NCI-H2171 (cell line): Measurements from ENCODE around the gene ENG.
A peak's percentile ranks its signal among the peaks of the same experiment; 100 is the strongest.
"Not testable (repeated sequence)": the region's sequence is repeated elsewhere in the genome, so short reads cannot be mapped to it uniquely, and the experiment has no call there.

Experiments
- DNase-seq: peaks from one replicate; lab custom pipeline; 2025; lab: John Stamatoyannopoulos, UW

Gene ENG

DNA sequence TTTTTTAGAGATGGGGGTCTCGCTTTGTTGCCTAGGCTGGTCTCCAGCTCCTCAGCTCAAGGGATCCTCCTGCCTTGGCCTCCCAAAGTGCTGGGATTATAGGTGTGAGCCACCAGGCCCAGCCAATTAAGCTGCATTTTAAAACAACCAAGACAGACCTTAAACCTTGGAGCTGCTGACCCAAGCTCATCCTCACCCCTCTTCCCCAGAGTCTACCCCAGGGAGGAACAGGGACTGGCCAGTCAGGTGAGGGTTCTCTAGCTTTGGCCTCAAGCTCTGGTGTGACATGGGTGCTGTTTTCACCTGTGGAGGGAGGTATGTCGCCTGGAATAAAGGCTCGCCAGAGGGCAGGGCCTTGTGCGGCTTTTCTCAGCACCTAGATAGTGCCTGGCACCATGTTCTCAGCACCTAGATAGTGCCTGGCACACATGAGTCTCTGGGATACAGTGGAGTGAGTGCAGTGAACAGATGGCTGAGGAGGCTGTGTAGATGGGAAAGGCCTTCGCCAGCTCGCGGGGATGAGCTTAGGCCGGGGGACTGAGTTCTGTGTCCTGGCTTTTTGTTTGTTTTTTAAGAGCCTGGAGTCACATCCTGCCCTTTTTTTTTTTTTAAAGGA is 61.3 kb downstream of the ENG start:
- peak; percentile 68 for DNase-seq

DNA sequence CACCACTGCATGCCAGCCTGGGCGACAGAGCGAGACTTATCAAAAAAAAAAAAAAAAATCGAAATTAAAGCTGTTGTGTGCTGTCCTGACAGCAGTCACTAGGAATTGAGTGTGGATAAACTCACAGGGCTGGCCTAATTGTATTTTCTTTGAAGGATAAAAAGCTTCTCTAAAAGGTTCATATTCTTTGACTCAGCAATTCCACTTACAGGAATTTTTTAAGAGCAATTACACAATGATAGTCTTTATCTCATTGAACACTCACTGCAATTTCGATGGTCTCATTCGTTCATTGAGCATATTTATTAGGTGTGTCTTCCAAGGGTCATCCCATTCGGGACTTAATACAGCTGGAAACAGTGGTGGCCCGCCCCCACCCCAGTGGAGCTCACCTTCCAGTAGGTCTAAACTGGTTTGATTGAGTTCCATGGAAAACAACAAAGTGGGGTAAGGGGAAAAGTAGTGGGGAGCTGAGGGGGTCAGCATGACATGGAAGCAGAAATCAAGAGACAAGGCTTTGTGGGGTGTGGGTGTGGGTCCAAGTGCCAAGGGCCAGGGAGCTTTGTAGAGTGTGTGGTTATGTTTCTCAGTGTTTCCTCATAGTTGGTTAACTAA is 61.9 kb downstream of the ENG start:
- no peak for DNase-seq

DNA sequence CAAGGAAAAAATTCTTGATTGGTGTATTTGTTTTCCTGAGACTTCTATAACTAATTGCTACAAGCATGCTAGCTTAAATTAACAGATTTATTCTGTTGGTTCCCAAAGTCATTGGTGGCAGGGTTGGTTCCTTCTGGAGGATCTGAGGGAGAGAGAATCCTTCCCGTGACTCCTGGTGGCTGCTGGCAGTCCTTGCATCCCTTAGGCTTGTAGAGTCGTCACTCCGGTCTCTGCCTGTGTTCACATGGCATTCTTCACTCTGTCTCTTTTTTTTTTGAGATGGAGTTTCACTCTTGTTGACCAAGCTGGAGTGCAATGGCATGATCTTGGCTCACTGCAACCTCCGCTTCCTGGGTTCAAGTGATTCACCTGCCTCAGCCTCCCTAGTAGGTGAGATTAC is 63.4 kb downstream of the ENG start:
- no peak for DNase-seq

DNA sequence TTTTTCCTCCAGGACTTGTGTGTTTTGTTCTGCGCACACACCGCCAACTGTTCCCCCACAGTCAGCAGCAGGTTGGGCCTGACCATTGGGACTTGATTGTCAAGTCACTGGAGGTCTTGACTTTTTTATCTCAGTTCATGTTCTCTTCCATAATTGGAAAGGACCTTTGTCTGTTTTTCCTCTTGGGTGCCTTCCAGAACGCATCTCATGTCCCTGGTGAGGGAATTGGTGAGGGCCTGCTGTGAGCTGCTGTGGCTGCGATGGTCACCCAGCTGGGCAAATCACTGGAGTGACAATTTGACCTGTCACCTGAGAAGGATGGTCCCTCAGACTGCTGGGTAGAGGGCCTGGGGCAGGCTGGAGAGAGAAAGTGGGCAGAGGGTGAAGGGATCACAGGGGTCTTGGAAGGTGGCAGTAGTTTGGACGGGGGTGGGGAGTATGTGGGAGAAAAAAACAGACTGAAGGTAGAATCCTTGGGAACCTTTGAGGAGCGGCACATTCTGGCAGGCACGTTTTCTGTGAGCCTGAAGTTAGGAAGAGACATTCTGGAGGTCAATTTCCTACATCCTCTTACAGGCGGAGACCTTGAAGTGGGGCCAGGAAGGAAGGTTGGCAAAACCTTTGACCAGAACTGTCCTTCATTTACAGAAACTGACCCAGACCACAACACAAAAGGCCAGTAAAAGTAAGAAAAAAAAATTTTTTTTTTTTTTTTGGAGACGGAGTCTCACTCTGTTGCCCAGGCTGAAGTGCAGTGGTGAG is 64.2 kb downstream of the ENG start:
- DNase-seq, result no peak

DNA sequence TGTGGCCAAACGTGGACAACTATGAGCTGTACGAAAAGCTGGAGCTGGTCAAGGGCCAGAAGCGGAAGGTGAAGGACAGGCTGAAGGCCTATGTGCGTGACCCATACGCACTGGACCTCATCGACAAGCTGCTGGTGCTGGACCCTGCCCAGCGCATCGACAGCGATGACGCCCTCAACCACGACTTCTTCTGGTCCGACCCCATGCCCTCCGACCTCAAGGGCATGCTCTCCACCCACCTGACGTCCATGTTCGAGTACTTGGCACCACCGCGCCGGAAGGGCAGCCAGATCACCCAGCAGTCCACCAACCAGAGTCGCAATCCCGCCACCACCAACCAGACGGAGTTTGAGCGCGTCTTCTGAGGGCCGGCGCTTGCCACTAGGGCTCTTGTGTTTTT is 65.3 kb downstream of the ENG start:
- no peak for DNase-seq

DNA sequence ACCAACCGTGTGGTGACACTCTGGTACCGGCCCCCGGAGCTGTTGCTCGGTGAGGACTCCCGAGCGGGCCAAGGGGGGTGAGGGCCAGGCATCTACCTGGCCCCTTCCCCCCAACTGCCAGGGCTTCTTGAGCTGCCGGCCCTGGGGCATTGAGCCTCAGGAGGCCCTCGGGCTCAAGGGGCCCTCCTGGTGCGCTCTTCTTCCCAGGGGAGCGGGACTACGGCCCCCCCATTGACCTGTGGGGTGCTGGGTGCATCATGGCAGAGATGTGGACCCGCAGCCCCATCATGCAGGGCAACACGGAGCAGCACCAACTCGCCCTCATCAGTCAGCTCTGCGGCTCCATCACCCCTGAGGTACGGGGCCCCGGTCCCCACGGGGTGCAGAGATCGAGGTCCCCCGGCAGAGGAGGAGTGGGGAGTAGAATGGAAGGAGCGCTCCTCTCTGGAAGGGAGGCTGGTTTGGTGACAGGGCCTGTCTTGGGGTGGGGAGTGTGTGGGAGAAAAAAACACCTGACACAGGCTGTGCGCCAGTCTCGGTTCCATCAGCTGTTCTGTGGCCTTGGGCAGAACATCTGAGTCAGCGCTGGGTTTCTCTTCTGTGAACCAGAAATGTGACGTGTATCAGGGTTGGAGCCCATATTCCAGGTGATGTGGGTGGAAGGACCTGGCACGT is 66.0 kb downstream of the ENG start:
- no peak for DNase-seq

DNA sequence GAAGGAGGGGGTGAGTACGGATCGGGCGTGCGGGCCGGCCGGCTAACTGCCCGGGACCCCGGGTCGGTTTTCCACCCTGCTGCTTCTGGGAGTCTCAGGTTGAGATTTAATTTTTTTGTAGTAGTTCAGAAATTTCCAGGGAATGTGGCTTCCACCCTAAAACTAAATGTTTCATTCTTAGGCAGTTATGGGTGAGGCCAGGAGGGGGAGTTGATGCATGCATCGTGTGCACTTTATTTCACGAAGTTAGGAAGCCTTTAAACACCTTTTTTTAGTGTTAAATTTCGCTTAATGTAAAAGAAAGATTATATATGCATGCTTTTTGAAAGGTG is 67.7 kb downstream of the ENG start:
- no peak for DNase-seq

DNA sequence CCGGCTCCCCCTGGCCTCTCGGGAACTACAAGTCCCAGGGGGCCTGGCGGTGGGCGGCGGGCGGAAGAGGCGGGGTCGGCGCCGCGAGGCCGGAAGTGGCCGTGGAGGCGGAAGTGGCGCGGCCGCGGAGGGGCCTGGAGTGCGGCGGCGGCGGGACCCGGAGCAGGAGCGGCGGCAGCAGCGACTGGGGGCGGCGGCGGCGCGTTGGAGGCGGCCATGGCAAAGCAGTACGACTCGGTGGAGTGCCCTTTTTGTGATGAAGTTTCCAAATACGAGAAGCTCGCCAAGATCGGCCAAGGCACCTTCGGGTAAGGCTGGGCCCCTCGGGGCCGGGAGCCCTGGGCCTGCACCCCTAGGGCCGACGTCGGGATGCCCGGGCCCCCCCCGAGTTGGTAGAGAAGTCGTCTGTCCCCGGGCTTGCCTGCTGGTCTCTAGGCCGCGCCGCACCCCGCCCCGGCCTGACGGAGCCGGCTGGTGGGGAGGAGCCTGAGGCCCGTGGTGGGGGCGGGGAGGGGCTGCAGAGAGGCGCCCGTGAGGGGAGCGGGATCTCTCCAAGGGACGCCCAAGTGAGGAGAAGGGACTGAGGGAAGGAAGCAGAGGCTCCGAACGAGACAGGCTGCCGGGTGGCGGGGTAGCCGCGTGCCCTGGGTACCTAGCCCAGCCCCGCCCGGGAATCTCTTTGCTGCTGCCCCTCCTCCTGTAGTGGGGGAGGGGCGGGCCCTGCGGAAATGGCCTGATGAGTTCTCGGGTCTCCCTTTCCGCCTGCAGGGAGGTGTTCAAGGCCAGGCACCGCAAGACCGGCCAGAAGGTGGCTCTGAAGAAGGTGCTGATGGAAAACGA is 68.3 kb downstream of the ENG start, which contains the start of gene CDK9:
TSS of gene CDK9 (plus strand) at position 102 of the 840 bp plus-strand sequence. CDS start at position 217, 115 bp downstream.
- DNase-seq, result peak; percentile 96

DNA sequence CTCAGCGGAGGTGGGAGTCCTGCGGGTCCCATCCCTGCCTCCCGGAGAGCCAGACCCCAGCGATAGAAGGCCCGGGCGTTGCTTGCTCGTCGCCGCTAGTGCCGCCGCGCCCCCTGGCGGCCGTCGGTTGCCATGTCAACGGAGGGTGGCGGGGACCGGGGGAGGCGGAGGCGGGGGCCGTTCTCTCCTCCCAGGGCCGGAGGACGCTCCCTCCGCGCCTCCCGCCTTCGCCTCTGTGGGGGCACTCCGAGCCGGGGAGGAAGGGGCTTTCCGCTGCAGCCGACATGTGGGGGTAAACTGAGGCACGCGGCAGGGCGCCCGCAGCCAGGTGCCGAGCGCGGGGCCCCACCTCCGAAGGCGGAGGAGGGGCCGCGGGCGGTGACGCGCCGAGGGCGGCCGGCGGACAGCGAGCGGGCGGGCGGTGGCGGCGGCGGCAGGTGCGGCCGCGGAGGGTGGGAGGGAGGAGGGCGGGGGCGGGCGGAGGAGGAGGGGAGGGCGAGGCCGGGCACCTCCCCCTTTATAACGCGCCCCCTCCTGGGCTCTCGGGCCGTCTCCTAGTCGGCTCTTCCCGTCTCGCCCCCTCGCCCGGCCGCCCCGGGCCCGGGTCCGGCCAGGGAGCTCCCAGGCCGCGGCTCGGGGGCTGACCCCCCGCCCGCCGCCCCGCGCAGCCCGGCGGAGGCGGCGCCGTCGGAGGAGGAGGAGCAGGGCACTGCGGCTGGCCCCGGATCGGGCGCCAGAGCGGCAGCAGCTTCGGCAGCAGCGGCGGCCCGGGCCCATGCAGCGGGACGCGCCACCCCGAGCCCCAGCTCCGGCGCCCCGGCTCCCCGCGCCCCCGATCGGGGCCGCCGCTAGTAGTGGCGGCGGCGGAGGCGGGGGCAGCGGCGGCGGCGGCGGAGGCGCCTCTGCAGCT is 69.2 kb downstream of the ENG start:
- peak; percentile 85 for DNase-seq

DNA sequence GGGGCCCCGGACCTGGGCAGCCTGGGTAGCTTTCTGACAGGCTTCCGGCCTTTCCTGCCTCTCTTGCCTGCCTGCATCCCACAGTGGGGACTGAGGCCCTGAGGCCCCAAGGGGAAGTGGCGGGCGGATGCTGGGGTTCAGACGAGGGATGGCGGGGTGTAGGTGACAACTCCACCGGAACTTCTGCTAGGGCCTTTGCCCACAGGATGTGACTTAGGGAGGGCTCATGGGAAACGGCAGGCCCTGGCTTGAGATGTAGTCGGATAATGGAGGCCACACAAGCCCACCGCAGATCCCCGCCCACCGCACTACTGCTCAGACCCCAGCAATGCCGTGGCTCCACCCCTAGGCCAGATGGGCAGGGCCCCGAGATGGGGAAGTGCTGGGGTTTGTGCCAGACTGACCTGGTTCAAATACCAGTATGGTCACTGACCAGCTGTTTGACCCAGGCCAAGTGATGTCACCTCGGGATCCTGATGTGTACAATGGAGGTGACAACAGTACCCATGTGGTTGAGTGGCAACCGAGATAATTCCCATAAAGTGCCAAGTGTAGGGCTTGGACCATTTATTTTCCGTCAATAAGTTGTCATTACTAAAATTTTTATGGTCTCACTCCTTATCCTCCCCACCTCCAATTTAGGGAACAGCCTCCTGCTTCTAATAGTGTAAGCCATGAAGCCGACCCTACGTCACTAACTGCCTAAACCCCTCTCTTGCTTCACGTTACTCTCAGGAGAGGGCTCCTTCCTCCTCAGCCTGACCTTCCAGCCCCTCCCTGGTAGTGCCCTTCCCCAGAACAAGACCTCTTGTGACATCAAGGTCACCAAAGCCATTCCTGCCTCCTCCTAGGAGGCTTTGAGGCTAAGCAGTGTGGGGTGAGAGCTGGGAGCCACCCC is 71.1 kb downstream of the ENG start:
- no peak for DNase-seq

DNA sequence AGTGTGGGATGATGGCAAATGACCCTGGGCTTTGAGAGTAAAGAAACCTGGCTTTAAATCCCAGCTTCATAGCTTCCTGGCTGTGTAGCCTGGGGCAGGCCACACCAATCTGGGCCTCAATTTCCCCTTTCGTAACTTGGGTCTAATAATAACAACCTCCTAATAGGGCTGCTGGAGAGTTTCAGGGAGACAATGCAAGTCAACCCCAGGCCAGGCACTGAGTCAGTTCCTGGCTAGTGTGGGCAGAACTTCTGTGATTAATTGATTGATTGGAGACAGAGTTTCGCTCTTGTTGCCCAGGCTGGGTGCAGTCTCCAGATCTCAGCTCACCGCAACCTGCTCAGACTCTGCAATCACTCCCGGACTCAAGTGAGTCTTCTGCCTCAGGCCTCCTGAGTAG is 72.7 kb downstream of the ENG start:
- no peak for DNase-seq

DNA sequence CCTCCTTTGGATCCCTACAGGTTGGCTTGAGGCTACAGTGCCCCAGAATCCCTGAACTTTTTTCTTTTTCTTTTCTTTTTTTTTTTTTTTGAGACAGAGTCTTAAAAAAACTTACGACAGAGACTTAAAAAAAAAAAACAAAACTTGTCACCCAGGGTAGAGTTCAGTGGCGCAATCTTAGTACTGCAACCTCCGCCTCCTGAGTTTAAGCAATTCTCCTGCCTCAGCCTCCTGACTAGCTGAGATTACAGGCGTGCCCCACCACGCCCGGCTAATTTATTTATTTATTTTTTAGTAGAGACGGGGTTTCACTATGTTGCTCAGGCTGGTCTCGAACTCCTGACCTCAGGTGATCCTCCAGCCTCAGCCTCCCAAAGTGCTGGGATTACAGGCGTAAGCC is 73.5 kb downstream of the ENG start:
- DNase-seq, result not testable (repeated sequence)

DNA sequence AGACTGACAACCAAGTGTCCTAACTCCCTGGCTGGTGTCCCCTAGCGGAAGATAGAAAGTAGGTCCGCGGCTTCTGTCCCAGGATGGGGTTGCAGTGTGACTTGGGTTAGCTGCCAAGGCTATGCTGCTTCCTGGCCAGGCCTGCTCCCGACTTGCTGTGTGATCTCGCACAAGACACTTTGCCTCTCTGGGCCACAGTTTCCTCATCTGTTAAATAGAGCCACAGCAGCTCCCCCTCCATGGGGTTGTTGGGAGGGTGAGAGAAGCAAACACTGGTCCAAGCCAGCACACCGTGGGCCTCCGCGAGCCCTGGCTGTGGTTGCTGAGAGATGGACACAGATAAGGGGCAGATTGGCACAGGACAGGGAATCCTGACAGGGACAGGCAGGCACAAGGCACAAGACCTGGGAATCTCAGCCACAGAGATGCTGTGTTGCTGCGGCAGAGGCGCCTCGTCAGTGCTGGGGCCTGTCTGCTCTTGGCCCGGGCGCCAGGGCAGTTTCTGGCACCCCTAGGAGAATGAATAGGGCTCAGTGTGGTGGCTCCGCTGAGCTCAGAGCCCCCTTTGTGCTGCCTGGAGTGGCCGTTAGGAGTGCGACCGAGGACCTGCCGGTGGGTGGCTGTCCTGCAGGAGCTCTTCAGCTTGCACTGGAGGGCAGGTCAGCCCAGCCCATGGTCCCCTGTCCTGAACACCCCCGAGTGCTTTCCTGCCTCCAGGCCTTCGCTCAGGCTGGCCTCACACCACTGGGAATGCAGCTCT is 74.2 kb downstream of the ENG start:
- DNase-seq, result no peak

DNA sequence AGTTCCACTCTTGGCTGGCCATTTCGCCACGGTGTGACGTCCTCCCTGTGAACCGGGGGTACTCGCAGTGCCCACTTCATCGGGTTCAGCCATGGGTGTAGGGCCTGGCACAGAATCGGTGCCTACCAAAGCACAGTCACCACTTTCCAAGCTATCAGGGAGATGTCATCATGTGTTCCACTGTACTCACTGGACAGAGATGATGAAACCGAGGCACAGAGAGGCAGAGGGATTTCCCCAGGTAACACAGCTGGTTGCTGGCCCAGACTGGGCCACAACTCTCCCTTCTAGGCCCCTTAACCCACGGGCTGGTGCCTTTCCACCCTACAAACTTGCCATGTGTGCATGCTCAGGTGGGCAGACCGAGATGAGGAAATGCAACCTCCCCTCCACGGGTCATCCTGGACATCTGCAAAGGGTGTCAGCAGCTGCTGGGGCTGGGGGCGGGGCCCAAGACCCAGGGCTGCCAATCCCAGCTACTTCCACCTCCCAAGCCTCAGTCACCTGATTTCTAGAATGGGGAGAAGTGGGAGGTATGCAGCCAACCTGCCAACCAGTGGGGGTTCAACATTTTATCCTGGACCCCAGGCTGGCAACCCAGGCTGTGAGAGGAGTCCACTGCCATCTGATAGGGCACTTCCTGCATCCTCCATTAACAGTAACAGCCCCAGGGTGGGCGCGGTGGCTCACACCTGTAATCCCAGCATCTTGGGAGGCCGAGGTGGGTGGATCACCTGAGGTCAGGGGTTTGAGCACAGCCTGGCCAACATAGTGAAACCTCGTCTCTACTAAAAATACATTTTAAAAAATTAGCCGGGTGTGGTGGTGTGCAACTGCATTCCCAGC is 75.1 kb downstream of the ENG start:
- no peak for DNase-seq

DNA sequence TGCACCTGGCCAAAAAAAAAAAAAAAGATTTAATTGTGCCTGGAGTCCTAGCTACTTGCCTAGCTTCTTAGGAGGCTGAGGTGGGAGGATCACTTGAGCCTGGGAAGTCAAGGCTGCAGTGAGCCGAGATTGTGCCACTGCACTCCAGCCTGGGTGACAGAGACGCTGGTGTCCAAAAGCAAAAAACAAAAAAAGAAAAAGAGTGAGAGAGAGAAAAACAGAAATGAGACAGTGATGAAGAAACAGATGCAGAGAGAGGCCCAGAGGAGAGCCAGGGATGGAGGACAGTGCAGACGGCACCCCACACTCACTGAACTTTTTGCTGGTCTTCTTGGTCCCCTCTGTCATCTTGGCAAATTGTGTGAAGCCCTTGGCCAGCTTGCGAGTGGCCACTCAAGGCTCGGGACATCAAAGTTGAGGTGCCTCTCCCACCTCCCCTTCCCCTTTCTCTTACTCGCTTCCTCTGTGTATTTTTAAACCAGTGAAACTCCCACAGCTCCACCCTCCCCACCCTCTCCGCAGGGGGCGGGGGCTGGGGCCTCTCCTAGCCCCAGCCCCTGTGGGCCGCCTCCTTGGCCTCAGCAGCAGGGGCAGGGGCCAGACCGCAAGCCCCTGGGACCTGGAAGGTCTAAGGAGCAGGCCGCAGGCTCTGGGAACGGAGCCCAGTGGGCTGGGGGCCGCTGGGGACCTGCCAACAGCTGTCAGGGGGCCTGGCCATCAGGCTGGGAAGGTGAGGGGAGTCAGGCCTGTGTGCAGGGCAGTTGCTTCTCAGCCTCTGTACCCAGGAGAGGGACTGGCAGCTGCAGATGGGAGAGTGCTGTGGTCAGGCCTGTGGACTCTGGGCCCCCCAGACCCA is 76.0 kb downstream of the ENG start, which contains the start of gene SH2D3C:
TSS of gene SH2D3C (minus strand) at position 387 of the 856 bp plus-strand sequence. CDS start at position 348, 39 bp downstream.
- no peak for DNase-seq

DNA sequence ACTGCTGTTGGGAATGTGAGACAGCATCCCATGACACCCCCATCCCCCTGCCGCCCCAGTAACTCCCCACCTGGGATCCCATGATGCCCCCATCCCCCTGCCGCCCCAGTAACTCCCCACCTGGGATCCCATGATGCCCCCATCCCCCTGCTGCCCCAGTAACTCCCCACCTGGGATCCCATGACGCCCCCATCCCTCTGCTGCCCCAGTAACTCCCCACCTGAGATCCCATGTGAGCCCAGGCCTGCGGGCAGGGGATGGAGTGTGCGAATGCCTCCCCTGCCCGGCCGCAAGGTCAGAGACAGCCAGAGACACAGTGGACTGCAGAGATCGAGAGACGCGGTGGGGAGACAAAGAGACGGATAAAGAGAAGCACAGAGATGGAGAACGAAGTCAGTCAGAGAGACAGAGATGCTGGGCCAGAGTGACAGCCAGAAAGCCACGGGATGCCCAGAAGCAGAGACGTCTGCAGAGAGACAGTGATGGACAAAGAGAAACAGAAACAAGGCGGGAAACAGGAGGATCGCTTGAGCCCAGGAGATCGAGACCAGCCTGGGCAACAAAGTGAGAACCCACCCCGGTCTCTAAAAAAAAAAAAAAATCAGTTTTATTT is 77.0 kb downstream of the ENG start:
- DNase-seq, result no peak

DNA sequence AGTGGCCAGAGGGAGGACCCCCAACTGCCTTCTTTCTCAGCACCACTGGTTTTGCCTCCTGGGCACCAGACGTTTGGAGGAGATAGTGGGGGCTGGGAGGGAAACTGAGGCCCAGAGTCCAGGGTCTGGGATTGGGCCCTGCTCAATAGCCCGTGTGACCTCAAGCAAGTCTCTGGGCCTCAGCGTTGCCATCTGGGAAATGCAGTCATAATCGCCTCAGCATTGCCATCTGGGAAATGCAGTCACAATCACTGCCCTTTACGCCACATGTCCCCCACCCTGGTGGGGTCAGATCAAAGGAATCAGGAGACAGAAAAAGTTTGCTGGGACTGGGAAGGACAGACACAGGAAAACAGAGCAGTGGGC is 77.6 kb downstream of the ENG start:
- DNase-seq, result no peak
